IPS-15b (cell line): ENCODE results near the gene CDC42BPB.

Experiments used
- H3K27me3 ChIP-seq: one replicate; pipeline ENCODE4 v1.6.1; 2013; ENCODE audit warnings: low read length; ENCODE audit not compliant: control insufficient read depth, insufficient read depth
- H3K36me3 ChIP-seq: one replicate; pipeline ENCODE4 v1.6.1; 2013; ENCODE audit warnings: low read length; ENCODE audit not compliant: control insufficient read depth, insufficient read depth
- H3K4me1 ChIP-seq: one replicate; pipeline ENCODE4 v1.6.1; 2013; ENCODE audit warnings: mild to moderate bottlenecking, low read length; ENCODE audit not compliant: control insufficient read depth, insufficient read depth
- H3K4me3 ChIP-seq: one replicate; pipeline ENCODE4 v1.5.1; 2013; ENCODE audit warnings: low read depth, low read length
- H3K9ac ChIP-seq: one replicate; pipeline ENCODE4 v1.6.1; 2013; ENCODE audit warnings: low read depth, mild to moderate bottlenecking, low read length
- H3K9me3 ChIP-seq: one replicate; pipeline ENCODE4 v1.6.1; 2013; ENCODE audit warnings: mild to moderate bottlenecking, low read length; ENCODE audit not compliant: control insufficient read depth, insufficient read depth

Gene CDC42BPB

GRCh38 chr14:103078860-103079587 lies 21.7 kb upstream of the CDC42BPB start:
- Histone ChIP-seq H3K27me3 (peaks cover 30% of the 10 kb centered on the region), H3K9me3 (no peaks in the 10 kb centered on the region), H3K4me3 (no peak overlapping the region)

GRCh38 chr14:103078420-103078749 lies 21.0 kb upstream of the CDC42BPB start:
- H3K4me1 ChIP-seq = no peaks in the 10 kb centered on the region
- no peaks in the 10 kb centered on the region for H3K36me3 ChIP-seq
- no peak overlapping the region for H3K4me3 ChIP-seq

More at GRCh38 chr14:103078860-103079587, 21.7 kb upstream of the CDC42BPB start:
- H3K4me1 ChIP-seq = no peaks in the 10 kb centered on the region
- no peaks in the 10 kb centered on the region for H3K36me3 ChIP-seq
- H3K9ac ChIP-seq = no peak overlapping the region

GRCh38 chr14:103074729-103075367 lies 17.5 kb upstream of the CDC42BPB start:
- no peaks in the 10 kb centered on the region for H3K9me3 ChIP-seq
- peaks cover 7% of the 10 kb centered on the region for H3K27me3 ChIP-seq
- no peak overlapping the region for H3K9ac ChIP-seq
- H3K4me1 ChIP-seq = no peaks in the 10 kb centered on the region
- peak overlapping the region; percentile 65 for H3K4me3 ChIP-seq
- H3K36me3 ChIP-seq = no peaks in the 10 kb centered on the region

More at GRCh38 chr14:103078420-103078749, 21.0 kb upstream of the CDC42BPB start:
- Histone ChIP-seq H3K9me3 (no peaks in the 10 kb centered on the region), H3K9ac (no peak overlapping the region), H3K27me3 (peaks cover 28% of the 10 kb centered on the region)

GRCh38 chr14:103073876-103074728 lies 16.8 kb upstream of the CDC42BPB start:
- Histone ChIP-seq H3K4me3 (no peak overlapping the region), H3K9ac (no peak overlapping the region)

GRCh38 chr14:103073367-103073875 lies 16.1 kb upstream of the CDC42BPB start:
- Histone ChIP-seq H3K4me3 (no peak overlapping the region), H3K9me3 (no peaks in the 10 kb centered on the region), H3K9ac (no peak overlapping the region), H3K4me1 (no peaks in the 10 kb centered on the region), H3K27me3 (no peaks in the 10 kb centered on the region), H3K36me3 (no peaks in the 10 kb centered on the region)

More at GRCh38 chr14:103073876-103074728, 16.8 kb upstream of the CDC42BPB start:
- Histone ChIP-seq H3K36me3 (no peaks in the 10 kb centered on the region), H3K4me1 (no peaks in the 10 kb centered on the region), H3K9me3 (no peaks in the 10 kb centered on the region), H3K27me3 (peaks cover 2% of the 10 kb centered on the region)

- H3K4me1 ChIP-seq = no peaks in the 10 kb centered on the region
- no peaks in the 10 kb centered on the region for H3K27me3 ChIP-seq
- no peaks in the 10 kb centered on the region for H3K9me3 ChIP-seq
- H3K4me3 ChIP-seq = no peak overlapping the region
- no peaks in the 10 kb centered on the region for H3K36me3 ChIP-seq
- H3K9ac ChIP-seq = no peak overlapping the region
These were observed 15.4 kb upstream of the CDC42BPB start for GRCh38 chr14:103072595-103073366.

- H3K4me1 ChIP-seq = no peaks in the 10 kb centered on the region
- no peaks in the 10 kb centered on the region for H3K27me3 ChIP-seq
- no peaks in the 10 kb centered on the region for H3K9me3 ChIP-seq
- H3K36me3 ChIP-seq = no peaks in the 10 kb centered on the region
- no peak overlapping the region for H3K9ac ChIP-seq
- no peak overlapping the region for H3K4me3 ChIP-seq
These were observed 14.3 kb upstream of the CDC42BPB start for GRCh38 chr14:103071544-103072251.

- Histone ChIP-seq H3K9me3 (no peaks in the 10 kb centered on the region), H3K27me3 (no peaks in the 10 kb centered on the region), H3K36me3 (no peaks in the 10 kb centered on the region), H3K4me3 (no peak overlapping the region), H3K4me1 (no peaks in the 10 kb centered on the region), H3K9ac (no peak overlapping the region)
These were observed 13.7 kb upstream of the CDC42BPB start for GRCh38 chr14:103070971-103071542.

- H3K27me3 ChIP-seq = no peaks in the 10 kb centered on the region
- H3K9me3 ChIP-seq = no peaks in the 10 kb centered on the region
- no peak overlapping the region for H3K9ac ChIP-seq
- no peaks in the 10 kb centered on the region for H3K36me3 ChIP-seq
- no peak overlapping the region for H3K4me3 ChIP-seq
- H3K4me1 ChIP-seq = no peaks in the 10 kb centered on the region
These were observed 13.0 kb upstream of the CDC42BPB start for GRCh38 chr14:103070263-103070885.

GRCh38 chr14:103068351-103069073 lies 11.2 kb upstream of the CDC42BPB start:
- Histone ChIP-seq H3K27me3 (no peaks in the 10 kb centered on the region), H3K4me1 (no peaks in the 10 kb centered on the region), H3K36me3 (no peaks in the 10 kb centered on the region), H3K9ac (no peak overlapping the region), H3K9me3 (no peaks in the 10 kb centered on the region), H3K4me3 (no peak overlapping the region)
